MV-4-11 (cell line): ENCODE results near the gene CELA3A.
"Not testable (repeated sequence)": the region's sequence is repeated elsewhere in the genome, so short reads cannot be mapped to it uniquely, and the experiment has no call there.

ENCODE experiments used
- DNase-seq: peaks from one replicate; lab custom pipeline; 2025; lab: John Stamatoyannopoulos, UW

The CELA3A gene

DNA sequence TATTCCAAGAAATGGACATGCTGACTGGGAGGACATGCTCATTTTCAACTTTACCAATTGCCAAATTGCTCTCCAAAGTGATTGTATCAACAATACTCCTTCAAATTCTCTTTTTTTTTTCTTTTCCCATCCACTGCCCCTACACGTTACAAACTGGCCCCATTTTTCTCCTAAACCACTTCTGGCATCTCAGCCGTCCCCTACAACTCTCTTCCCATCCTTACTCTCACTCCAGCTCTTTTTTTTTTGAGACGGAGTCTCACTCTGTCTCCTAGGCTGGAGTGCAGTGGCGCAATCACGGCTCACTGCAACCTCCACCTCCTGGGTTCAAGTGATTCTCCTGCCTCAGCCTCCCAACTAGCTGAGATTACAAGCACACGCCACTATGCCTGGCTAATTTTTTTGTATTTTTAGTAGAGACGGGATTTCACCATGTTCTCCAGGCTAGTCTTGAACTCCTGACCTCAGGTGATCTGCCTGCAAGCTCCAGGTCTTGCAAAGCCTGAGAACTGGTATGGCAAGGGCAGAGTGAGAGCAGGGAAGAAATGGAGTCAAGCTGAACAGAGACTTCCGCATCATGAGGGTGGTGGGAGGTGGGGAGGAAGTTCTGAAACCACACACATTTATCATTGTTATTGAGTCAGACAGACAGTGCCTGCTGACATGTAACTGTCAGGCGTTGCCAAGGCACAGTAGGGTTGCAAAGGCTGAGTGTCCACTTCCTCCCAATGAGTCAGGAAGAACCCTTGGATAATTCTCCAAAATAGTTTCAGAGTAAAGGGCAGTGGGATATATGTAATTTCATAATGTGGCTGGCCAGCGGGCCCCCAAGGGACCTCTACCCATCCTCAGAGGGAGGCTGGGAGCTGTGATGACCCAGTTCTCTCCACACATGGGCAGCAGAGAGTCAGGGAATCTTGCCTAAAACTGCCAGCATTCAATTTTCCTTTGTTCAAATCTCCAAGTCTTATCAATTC is 17.4 kb downstream of the CELA3A start:
- DNase-seq, result peak; percentile 99

DNA sequence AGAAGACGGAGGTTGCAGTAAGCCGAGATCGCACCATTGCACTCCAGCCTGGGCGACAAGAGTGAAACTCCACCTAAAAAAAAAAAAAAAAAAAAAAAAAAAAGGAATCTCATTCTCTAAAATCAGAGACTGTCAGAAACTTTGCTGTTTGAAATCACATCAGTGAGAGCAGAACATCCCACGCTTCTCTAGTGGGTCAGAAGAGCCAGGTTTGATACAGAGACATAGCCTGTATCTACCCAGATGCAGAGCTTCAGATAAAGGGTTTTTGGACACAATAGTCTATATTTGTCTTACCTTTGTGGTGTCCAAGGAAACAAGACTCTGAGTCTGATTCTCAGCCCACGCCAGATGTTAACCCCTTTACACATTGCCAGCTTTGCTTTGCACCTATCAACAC is 19.6 kb downstream of the CELA3A start:
- DNase-seq, result no peak

GRCh38 chr1:22024485-22025367 is 23.3 kb downstream of the CELA3A start:
- peak; percentile 82 for DNase-seq

DNA sequence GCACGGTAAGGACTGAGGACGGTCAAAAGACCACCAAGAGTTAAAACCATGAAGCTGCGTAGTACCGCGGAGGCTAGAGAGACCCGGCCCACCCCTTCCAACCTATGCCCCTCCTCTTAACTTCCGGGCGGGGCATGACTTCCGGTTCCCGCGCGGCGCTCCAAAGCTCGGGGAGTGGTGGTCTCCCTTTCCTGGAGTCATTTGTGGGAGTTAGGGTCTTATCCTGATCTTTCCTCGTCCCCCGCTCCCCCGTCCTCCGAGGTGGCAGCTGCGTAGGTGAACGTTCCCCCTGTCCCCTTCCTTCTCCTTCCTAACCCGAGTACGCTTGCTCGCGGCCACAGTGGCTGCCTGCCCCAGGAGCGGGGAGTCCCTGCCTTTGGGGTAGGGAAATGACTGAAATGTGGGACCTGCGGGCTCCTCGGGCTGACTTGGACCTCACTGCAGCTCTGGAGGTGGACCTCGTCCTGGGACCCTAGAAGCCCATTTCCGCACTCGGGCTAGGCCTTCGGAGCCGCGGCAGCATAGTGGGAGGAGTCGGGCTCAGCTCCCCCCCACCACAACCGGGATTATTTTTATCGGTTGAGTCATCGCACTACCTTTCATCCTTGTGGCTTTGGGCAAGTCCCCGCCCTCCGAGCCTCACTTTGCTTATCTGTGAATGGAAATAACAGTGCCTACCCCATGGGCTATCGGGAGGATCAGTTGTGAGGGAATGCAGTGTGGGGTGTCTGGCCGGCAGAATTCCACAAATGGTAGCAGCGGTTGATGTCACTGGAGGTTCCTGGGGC is 24.1 kb downstream of the CELA3A start:
- peak; percentile 88 for DNase-seq

DNA sequence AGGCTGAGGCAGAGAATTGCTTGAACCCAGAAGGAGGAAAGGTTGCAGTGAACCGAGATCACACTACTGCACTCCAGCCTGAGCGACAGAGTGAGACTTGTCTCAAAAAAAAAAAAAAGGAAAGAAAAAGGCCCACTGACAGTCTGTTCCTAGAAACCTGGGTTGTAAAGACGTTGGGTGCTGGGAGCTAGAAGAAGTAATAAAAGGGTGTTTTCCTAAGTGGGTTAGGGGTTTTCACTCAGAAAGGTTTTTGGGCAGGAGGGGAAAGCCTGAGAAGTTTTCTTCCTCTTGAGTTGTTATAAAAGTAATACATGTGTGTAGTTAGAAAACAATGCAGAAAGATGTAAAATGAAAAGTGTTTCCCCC is 25.4 kb downstream of the CELA3A start:
- no peak for DNase-seq

- DNase-seq, result no peak
Observed at GRCh38 chr1:22030057-22030456, 28.6 kb downstream of the CELA3A start.

- DNase-seq, result no peak
Observed at GRCh38 chr1:22030473-22030872, 29.0 kb downstream of the CELA3A start.

DNA sequence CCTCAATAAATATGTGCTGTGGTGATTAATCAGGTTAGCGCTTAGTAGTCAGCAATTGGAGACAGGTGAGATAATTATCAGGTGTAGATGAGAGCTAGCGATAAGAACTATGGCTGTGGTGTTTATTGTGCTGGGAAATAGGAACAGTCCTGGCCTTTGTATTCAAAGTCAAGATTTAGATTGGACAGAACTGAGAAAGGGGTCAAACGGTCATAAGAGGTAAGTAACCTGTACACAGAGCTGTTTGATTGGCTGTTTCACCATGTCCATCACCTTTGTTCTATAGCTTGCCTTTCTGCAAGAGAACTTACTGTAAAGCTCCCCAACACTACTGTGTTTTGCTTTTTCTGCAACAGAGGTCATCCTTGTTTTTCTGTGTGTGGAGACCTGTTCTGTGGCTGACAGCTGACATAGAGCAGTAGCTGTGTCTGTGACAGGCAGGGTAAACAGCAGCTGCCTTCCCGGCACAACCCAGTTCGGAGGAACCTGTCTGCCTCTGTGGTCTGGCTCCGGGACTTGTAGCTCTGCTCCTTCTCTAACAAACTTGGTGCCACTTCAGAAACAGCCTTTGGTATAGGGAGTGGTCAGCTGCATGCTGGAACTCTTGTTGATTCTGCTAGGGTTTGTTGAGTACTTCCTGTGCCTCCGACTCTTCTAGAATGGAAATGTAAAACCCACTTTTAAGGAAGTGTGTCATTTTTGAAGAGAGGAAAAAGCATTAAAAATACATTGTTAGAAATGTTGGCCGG is 29.9 kb downstream of the CELA3A start:
- peak; percentile 86 for DNase-seq

GRCh38 chr1:22034834-22035233 is 33.4 kb downstream of the CELA3A start:
- not testable (repeated sequence) for DNase-seq

GRCh38 chr1:22037520-22037919 is 36.1 kb downstream of the CELA3A start:
- DNase-seq, result peak; percentile 14

DNA sequence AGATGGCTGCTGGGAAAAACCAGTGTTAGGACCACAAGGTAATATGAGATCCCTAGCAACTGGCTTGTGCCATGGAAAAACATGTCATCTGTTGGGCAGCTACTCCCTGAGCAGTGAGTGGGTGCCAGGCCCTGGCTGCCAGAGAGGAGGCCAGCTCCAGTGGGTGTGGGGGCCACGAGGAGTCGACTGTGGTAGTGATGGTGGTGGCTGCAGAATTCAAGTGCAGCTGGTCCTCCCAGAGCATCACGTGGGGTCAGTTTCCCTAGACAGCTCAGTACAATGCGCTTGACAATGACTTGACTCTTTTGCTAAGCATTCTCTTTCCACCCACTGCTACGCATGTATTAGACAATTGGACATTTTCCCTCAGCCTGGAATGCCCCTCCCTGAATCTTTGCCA is 36.6 kb downstream of the CELA3A start:
- DNase-seq, result no peak

- DNase-seq, result peak; percentile 99
Observed at GRCh38 chr1:22039594-22040285, 38.3 kb downstream of the CELA3A start.

GRCh38 chr1:22040286-22040623 is 38.8 kb downstream of the CELA3A start:
- DNase-seq, result no peak

- DNase-seq, result no peak
Observed at GRCh38 chr1:22041505-22041904, 40.0 kb downstream of the CELA3A start.

DNA sequence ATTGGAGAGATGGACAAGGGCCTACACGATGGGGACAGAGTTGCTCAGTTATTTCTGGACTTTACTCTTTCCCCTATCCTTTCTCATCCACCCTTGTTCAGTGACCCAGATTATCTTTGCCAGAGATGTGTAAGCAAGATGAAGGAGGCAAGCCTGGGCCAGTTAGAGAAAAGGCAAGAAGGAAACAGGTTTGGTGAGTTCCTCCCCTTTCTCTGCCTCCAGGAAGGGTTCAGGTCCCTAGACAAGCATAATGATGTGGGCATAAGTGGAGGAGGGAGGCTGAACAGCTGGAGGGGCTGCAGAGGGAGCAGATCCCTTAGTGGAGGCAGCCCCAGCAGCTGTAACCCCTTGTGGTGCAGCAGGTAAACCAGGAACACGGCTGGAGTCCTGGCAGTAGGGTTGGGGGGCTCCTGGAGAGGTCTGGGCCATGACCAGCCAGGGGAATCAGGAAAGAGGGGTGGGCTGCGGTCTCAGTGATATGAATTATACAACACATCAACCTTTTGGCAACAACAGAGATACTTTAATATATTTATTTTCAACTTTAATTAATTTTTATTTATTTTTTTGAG is 41.8 kb downstream of the CELA3A start:
- DNase-seq, result no peak

GRCh38 chr1:22044690-22045420 is 43.4 kb downstream of the CELA3A start:
- no peak for DNase-seq

GRCh38 chr1:22045604-22046228 is 44.3 kb downstream of the CELA3A start:
- peak; percentile 20 for DNase-seq

DNA sequence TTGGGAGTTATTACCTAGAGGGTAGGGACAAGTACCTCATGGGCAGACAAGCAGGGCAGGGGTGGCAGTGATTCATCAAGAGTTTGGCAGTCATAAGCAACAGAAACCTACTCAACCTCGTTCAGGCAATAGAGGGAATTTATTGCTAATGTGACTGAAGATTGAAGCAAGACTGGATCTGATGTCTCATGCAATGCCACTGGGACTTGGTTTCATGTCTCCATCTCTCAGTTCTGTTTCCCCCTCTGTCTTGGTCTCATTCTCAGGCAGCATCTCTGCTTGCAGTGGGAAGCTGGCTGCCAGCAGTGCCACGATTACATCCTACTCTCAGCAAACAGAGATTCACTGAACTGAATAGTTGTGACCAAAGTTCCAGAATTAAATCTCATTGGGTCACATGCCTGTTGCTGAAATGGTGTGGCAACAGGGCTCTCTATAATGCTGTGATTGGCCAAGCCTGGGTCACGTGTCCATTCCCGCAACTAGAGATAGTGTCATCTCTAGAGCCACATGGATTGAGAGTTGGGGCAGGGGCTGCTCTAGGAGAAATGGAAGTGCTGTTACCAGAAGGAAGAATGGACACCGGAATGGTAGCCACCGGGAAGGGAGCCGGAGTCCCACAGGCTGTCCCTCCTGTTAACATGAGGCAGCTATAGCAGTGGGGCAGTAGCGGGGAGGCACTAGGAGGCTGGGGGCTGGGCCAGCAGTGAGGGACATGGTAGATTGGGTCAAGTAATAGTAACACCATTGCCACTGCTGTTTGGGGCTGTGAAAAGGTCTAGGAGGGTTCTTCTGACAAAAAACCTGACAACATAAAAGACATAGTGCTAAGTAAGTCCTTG is 47.1 kb downstream of the CELA3A start:
- DNase-seq, result peak; percentile 71
